GM12878 (cell line): Measurements from ENCODE around the gene RMI2. TPM values are rescaled to one million over a fixed set of nuclear protein-coding genes. Genes with fewer than 3 reads are reported as not detected.

Experiments
- ASH2L ChIP-seq: fragments of 300-600, 200-600 bp; sonication (generic); IDR thresholded peaks from 2 replicates; pipeline ENCODE4 v1.6.1; 2017; ENCODE audit warnings: low read depth, mild to moderate bottlenecking, borderline replicate concordance
- JUND ChIP-seq: IDR thresholded peaks from 2 replicates; pipeline ENCODE4 v1.6.1; 2012; ENCODE audit warnings: low read depth, mild to moderate bottlenecking, low read length, improper control_type of control experiment, moderate library complexity
- PML ChIP-seq: IDR thresholded peaks from 2 replicates; pipeline ENCODE4 v1.6.1; 2012; ENCODE audit warnings: low read length, inconsistent platforms
- POLR2A ChIP-seq: IDR thresholded peaks from 2 replicates; pipeline ENCODE4 v1.6.1; 2011; ENCODE audit warnings: low read depth, mild to moderate bottlenecking, low read length
- ZNF207 ChIP-seq: fragments of 450-650 bp; IDR thresholded peaks from 2 replicates; pipeline ENCODE4 v1.6.1; 2014; ENCODE audit warnings: antibody characterized with exemption, mild to moderate bottlenecking, borderline replicate concordance
- polyA plus RNA-seq, 11 experiments: library from polyadenylated mRNA; depleted of rRNA in 4 of 11; unstranded in 6 of 11; stranded (reverse) in 5 of 11; fragments of >200 nt; fragmentation: Nextera tagmentation in 4 of 11; fragmentation: Illumina TruSeq in 1 of 11; extraction: Ambion mirVana in 4 of 11; extraction: Trizol in 1 of 11; gene quantifications; 1 replicate in 1 of 11; 2 replicates in 10 of 11; pipeline versions ENCODE4 v1.2.1 to v1.2.3, GENCODE V29; 2011 to 2016; ENCODE audit warnings: inconsistent platforms in 2 of 11, missing spikeins in 2 of 11, low read depth in 1 of 11
- total RNA-seq, 4 experiments: library from RNA; depleted of rRNA in 3 of 4; stranded (reverse); fragments of >200 nt in 3 of 4; fragmentation: Illumina TruSeq in 1 of 4; extraction: Trizol in 1 of 4; gene quantifications; 2 replicates each; pipeline versions ENCODE4 v1.2.1 to v1.2.3, GENCODE V29; 2013 to 2021
- TF ChIP-seq, protein P1 (sequence below): fragments of 450-650 bp; IDR thresholded peaks from 2 replicates; pipeline ENCODE4 v1.6.1; 2016; ENCODE audit warnings: mild to moderate bottlenecking
- TF ChIP-seq, protein P2 (sequence below), 3 experiments: IDR thresholded peaks in 2 of 3; conservative IDR thresholded peaks in 1 of 3; 2 replicates each; pipeline ENCODE4 v1.5.1; 2011; ENCODE audit warnings: low read depth in 3 of 3, low read length in 3 of 3, mild to moderate bottlenecking in 3 of 3, control low read depth in 2 of 3, moderate library complexity in 2 of 3, inconsistent platforms in 1 of 3, mixed read lengths in 1 of 3; ENCODE audit not compliant: control insufficient read depth in 2 of 3, insufficient read depth in 1 of 3; ENCODE audit errors: extremely low read depth in 1 of 3
- TF ChIP-seq, protein P3 (sequence below): fragments of 450-650 bp; IDR thresholded peaks from 2 replicates; pipeline ENCODE4 v1.6.1; 2018; ENCODE audit warnings: borderline replicate concordance, mild to moderate bottlenecking; ENCODE audit not compliant: partially characterized antibody

The RMI2 gene
- total and polyA plus RNA-seq, 10 of the 15 experiments (the other 5 are each of a cell fraction or from before 2014, with no cell fraction given), result 9.6 to 68.8 (median 32.1) TPM

DNA sequence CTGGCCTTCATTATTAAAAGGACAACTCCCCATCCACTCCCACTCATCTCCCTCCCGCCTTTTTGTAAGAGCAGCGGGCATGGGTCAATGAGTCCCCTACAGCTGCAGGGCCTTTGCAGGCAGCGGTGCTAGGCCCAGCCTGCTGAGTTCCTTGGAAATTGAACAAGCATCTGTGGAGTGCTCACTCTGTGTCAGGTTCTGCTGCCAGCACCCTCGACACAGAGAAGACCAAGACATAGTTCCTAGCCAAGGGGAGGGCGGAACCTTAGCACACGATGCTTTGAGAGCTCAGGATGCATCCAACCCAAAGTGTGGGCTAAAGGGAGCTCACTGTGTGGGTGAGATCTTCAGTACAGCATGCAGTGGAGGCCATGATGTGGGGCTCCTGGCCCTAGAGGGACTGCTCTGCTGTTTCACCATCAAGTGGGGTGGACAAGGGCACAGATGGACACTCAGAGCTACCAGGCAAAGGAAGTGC, 27.6 kb downstream of the RMI2 start (continued):
- TF ChIP-seq POLR2A (no peak), ZNF207 (no peak), PML (no peak), JUND (no peak), ASH2L (no peak)
- TF ChIP-seq, protein P1, sequence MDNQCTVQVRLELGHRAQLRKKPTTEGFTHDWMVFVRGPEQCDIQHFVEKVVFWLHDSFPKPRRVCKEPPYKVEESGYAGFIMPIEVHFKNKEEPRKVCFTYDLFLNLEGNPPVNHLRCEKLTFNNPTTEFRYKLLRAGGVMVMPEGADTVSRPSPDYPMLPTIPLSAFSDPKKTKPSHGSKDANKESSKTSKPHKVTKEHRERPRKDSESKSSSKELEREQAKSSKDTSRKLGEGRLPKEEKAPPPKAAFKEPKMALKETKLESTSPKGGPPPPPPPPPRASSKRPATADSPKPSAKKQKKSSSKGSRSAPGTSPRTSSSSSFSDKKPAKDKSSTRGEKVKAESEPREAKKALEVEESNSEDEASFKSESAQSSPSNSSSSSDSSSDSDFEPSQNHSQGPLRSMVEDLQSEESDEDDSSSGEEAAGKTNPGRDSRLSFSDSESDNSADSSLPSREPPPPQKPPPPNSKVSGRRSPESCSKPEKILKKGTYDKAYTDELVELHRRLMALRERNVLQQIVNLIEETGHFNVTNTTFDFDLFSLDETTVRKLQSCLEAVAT, result no peak
- TF ChIP-seq, protein P2, sequence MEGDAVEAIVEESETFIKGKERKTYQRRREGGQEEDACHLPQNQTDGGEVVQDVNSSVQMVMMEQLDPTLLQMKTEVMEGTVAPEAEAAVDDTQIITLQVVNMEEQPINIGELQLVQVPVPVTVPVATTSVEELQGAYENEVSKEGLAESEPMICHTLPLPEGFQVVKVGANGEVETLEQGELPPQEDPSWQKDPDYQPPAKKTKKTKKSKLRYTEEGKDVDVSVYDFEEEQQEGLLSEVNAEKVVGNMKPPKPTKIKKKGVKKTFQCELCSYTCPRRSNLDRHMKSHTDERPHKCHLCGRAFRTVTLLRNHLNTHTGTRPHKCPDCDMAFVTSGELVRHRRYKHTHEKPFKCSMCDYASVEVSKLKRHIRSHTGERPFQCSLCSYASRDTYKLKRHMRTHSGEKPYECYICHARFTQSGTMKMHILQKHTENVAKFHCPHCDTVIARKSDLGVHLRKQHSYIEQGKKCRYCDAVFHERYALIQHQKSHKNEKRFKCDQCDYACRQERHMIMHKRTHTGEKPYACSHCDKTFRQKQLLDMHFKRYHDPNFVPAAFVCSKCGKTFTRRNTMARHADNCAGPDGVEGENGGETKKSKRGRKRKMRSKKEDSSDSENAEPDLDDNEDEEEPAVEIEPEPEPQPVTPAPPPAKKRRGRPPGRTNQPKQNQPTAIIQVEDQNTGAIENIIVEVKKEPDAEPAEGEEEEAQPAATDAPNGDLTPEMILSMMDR (IDR thresholded peaks at IDR 0.05 in 2 of 3, conservative IDR thresholded peaks at IDR 0.05 in 1 of 3; ENCODE audit: control insufficient read depth in 2 of 3, extremely low read depth in 1 of 3, insufficient read depth in 1 of 3, low read depth in 3 of 3, low read length in 3 of 3), result no peak
- TF ChIP-seq, protein P3, sequence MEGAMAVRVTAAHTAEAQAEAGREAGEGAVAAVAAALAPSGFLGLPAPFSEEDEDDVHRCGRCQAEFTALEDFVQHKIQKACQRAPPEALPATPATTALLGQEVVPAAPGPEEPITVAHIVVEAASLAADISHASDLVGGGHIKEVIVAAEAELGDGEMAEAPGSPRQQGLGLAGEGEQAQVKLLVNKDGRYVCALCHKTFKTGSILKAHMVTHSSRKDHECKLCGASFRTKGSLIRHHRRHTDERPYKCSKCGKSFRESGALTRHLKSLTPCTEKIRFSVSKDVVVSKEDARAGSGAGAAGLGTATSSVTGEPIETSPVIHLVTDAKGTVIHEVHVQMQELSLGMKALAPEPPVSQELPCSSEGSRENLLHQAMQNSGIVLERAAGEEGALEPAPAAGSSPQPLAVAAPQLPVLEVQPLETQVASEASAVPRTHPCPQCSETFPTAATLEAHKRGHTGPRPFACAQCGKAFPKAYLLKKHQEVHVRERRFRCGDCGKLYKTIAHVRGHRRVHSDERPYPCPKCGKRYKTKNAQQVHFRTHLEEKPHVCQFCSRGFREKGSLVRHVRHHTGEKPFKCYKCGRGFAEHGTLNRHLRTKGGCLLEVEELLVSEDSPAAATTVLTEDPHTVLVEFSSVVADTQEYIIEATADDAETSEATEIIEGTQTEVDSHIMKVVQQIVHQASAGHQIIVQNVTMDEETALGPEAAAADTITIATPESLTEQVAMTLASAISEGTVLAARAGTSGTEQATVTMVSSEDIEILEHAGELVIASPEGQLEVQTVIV, result no peak
- TF ChIP-seq, all 136 proteins: peak for 0
